ENCODE results near the gene MRPL2.

- TF ChIP-seq, protein P1, sequence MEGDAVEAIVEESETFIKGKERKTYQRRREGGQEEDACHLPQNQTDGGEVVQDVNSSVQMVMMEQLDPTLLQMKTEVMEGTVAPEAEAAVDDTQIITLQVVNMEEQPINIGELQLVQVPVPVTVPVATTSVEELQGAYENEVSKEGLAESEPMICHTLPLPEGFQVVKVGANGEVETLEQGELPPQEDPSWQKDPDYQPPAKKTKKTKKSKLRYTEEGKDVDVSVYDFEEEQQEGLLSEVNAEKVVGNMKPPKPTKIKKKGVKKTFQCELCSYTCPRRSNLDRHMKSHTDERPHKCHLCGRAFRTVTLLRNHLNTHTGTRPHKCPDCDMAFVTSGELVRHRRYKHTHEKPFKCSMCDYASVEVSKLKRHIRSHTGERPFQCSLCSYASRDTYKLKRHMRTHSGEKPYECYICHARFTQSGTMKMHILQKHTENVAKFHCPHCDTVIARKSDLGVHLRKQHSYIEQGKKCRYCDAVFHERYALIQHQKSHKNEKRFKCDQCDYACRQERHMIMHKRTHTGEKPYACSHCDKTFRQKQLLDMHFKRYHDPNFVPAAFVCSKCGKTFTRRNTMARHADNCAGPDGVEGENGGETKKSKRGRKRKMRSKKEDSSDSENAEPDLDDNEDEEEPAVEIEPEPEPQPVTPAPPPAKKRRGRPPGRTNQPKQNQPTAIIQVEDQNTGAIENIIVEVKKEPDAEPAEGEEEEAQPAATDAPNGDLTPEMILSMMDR (IDR thresholded peaks at IDR 0.05 in 8 of 11, conservative IDR thresholded peaks at IDR 0.05 in 3 of 11), result no peak
- TF ChIP-seq POLR2AphosphoS5 (IDR thresholded peaks at IDR 0.05) (no peak), POLR2A (IDR thresholded peaks at IDR 0.05) (no peak)
Observed at GRCh38 chr6:43013097-43013842, 46.0 kb downstream of the MRPL2 start.
